Ectodermal cell (in vitro differentiated cells): ENCODE results near the gene ROCK1.

Experiments used
- H3K27ac ChIP-seq: 2 replicates; pipeline ENCODE4 v1.7.0; 2013; ENCODE audit warnings: mild to moderate bottlenecking, low read depth, low read length; ENCODE audit not compliant: insufficient read depth, poor library complexity, severe bottlenecking
- H3K27me3 ChIP-seq: 2 replicates; pipeline ENCODE4 v1.7.0; 2013; ENCODE audit warnings: mild to moderate bottlenecking, low read length; ENCODE audit not compliant: insufficient read depth, control insufficient read depth, poor library complexity, severe bottlenecking
- H3K36me3 ChIP-seq: one replicate; pipeline ENCODE4 v1.7.0; 2013; ENCODE audit warnings: low read length; ENCODE audit not compliant: control insufficient read depth, insufficient read depth
- H3K4me1 ChIP-seq: one replicate; pipeline ENCODE4 v1.7.0; 2013; ENCODE audit warnings: low read length; ENCODE audit not compliant: control insufficient read depth, insufficient read depth
- H3K4me3 ChIP-seq: 2 replicates; pipeline ENCODE4 v1.7.0; 2013; ENCODE audit warnings: low read depth, low read length, control low read depth; ENCODE audit not compliant: insufficient read depth
- H3K9me3 ChIP-seq: 2 replicates; pipeline ENCODE4 v1.7.0; 2013; ENCODE audit warnings: mild to moderate bottlenecking, low read length, moderate library complexity; ENCODE audit not compliant: control insufficient read depth
- WGBS, 2 experiments: methylation state at CpG; one replicate each; pipeline ENCODE4 v1.1.7; 2013; ENCODE audit warnings: missing lambda C conversion rate in 2 of 2; 5-methylcytosine and 5-hydroxymethylcytosine counted together

Gene ROCK1

DNA sequence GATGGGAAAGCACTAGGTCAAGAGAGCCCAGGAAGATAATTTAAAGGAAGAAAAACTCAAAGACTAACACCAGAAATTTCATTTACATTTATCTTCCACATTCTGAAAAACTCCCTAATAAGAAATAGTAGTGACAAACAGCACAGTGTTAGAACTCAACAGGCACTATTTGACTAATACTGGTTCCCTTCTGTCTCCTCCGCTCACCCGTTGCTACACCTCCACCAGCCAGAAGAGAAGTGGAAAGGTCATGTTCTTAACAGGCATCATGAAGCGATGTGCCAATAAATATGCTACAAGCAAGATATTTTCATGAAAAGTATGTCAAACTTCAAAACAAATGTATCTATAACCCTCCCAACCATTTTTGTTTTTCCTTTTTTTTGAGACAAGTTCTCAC is 5.7 kb downstream of the ROCK1 start:
- Histone ChIP-seq H3K36me3 (no peaks in the 10 kb centered on the region), H3K27ac (no peak overlapping the region), H3K4me1 (peaks cover 6% of the 10 kb centered on the region), H3K4me3 (no peak overlapping the region), H3K27me3 (no peaks in the 10 kb centered on the region), H3K9me3 (no peaks in the 10 kb centered on the region)
- WGBS, 2 experiments = 85 to 93% methylated on average over 3 of the region's 3 CpGs

- Histone ChIP-seq H3K36me3 (no peaks in the 10 kb centered on the region), H3K4me3 (no peak overlapping the region), H3K27ac (no peak overlapping the region), H3K4me1 (no peaks in the 10 kb centered on the region), H3K27me3 (no peaks in the 10 kb centered on the region), H3K9me3 (no peaks in the 10 kb centered on the region)
- 83 to 98% methylated on average over 2 of the region's 2 CpGs for WGBS, 2 experiments
These were observed 10.4 kb downstream of the ROCK1 start for GRCh38 chr18:21101172-21101571.

GRCh38 chr18:21100678-21101077 is 10.9 kb downstream of the ROCK1 start:
- Histone ChIP-seq H3K4me3 (no peak overlapping the region), H3K36me3 (no peaks in the 10 kb centered on the region), H3K27me3 (no peaks in the 10 kb centered on the region), H3K27ac (no peak overlapping the region), H3K4me1 (no peaks in the 10 kb centered on the region), H3K9me3 (no peaks in the 10 kb centered on the region)
- 79 to 84% methylated on average over 2 of the region's 2 CpGs for WGBS, 2 experiments

- Histone ChIP-seq H3K27ac (no peak overlapping the region), H3K36me3 (no peaks in the 10 kb centered on the region), H3K9me3 (no peaks in the 10 kb centered on the region), H3K27me3 (no peaks in the 10 kb centered on the region), H3K4me3 (no peak overlapping the region), H3K4me1 (no peaks in the 10 kb centered on the region)
These were observed 11.5 kb downstream of the ROCK1 start for GRCh38 chr18:21100146-21100545.

DNA sequence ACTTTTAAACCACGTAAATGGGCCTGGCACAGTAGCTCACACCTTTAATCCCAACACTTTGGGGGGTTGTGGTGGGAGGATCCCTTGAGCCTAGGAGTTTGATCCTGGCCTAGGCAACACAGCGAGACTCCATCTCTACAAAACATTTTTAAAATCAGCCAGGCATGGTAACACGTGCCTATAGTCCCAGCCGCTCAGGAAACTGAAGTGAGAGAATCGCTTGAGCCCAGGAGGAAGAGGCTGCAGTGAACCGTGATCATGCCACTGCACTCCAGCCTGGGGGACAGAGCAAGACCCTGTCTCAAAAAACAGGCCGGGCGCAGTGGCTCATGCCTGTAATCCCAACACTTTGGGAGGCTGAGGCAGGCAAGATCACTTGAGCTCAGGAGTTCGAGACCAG is 12.2 kb downstream of the ROCK1 start:
- 88 to 91% methylated on average over 9 of the region's 9 CpGs for WGBS, 2 experiments
- no peaks in the 10 kb centered on the region for H3K9me3 ChIP-seq
- H3K27me3 ChIP-seq = no peaks in the 10 kb centered on the region
- H3K36me3 ChIP-seq = no peaks in the 10 kb centered on the region
- no peak overlapping the region for H3K27ac ChIP-seq
- H3K4me3 ChIP-seq = no peak overlapping the region
- H3K4me1 ChIP-seq = no peaks in the 10 kb centered on the region

DNA sequence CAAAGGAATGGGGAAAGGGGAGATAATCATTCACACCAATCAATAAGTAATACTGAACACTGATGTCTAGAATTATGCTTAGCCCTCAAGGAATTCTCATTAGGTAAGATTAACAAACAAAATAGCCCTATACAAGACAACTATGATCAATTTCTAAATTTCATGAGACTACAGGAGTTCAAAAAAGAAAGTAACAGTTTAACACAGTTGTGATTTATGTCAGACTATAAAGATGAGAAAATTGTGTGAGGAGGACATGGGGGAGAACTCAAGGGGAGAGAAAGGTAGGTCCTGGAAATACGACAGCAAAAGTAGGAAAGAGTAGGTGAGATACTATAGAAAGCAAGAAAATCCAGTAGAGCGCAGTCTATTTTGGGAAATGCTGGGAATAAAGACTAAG is 14.9 kb downstream of the ROCK1 start:
- H3K4me1 ChIP-seq = no peaks in the 10 kb centered on the region
- H3K9me3 ChIP-seq = no peaks in the 10 kb centered on the region
- H3K36me3 ChIP-seq = no peaks in the 10 kb centered on the region
- H3K27ac ChIP-seq = no peak overlapping the region
- H3K4me3 ChIP-seq = no peak overlapping the region
- WGBS, 2 experiments = 93 to 98% methylated on average over 2 of the region's 2 CpGs
- H3K27me3 ChIP-seq = no peaks in the 10 kb centered on the region

DNA sequence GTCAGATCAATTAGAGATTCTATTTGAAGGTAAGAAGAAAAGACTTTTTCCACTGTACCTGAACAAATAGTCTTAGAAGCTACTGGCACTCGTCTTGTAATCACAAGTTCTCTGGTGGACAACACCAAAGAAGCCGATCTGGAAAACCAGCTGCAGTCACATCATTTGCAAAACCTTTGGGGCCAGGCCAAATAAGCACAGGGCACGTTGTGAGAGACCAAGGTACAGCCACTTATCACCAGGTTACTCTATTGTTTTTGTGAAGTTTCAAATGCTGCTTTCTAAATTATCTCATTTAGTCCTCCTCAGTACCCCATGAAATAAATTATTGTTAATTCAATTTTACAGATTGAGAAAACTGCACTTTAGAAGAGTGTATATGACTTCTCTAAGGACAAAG is 18.5 kb downstream of the ROCK1 start:
- WGBS, 2 experiments = 94 to 97% methylated on average over 3 of the region's 3 CpGs
- Histone ChIP-seq H3K9me3 (no peaks in the 10 kb centered on the region), H3K36me3 (no peaks in the 10 kb centered on the region), H3K27ac (no peak overlapping the region), H3K27me3 (no peaks in the 10 kb centered on the region), H3K4me1 (no peaks in the 10 kb centered on the region), H3K4me3 (no peak overlapping the region)

DNA sequence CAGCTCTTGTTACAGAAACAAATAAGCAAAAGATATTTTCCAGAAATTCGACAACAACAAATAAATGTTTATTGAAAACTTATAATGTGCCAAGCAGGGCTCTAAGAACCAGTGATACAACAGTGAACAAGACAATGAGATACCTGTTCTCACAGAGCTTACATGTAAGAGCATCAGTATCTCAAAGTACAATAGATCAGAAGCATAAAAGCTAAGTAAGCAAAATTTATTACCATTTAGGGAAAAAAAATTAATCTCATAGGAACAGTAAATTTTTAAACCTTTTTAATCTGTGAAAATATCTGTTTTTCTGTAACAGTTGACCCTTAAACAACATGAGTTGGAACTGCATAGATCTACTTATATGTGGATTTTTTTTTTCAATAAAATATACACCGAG is 20.9 kb downstream of the ROCK1 start:
- Histone ChIP-seq H3K9me3 (no peaks in the 10 kb centered on the region), H3K4me3 (no peak overlapping the region), H3K27me3 (no peaks in the 10 kb centered on the region), H3K36me3 (no peaks in the 10 kb centered on the region), H3K4me1 (no peaks in the 10 kb centered on the region), H3K27ac (no peak overlapping the region)
- 100% methylated on average over 2 of the region's 2 CpGs for WGBS, 2 experiments

DNA sequence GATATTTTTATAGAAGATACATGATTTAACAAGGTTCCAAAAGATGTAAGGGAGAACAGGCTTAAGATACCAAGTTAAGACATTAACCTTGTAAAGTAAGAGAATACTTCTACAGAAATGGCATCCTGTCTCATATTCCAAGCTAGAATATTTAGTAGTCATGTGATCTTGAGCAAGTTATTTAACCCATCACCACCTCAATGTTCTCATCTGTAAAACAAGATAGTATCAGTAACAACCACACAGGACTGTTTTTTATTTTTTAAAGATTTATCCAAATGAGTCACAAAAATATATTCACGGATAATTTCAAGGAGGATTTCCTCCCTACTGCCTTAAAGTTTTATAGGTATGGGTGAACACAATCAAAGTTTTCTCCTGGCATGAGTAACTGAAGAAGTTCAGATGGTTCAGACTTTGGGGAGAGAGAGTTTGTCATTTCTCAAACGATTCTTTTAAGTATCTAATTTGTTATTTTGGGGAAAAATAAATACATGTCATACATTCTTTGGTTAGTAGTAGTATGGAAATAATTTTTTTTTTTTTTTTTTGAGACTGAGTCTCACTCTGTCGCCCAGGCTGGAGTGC is 25.9 kb downstream of the ROCK1 start:
- Histone ChIP-seq H3K27me3 (no peaks in the 10 kb centered on the region), H3K4me1 (no peaks in the 10 kb centered on the region), H3K4me3 (no peak overlapping the region), H3K36me3 (no peaks in the 10 kb centered on the region), H3K27ac (no peak overlapping the region), H3K9me3 (no peaks in the 10 kb centered on the region)
- WGBS, 2 experiments = 100% methylated on average over 3 of the region's 3 CpGs; no CpG with 5 or more reads in 1 of the 2 experiments

GRCh38 chr18:21084511-21085078 is 27.0 kb downstream of the ROCK1 start:
- no peak overlapping the region for H3K4me3 ChIP-seq
- H3K9me3 ChIP-seq = no peaks in the 10 kb centered on the region
- no peak overlapping the region for H3K27ac ChIP-seq
- no peaks in the 10 kb centered on the region for H3K27me3 ChIP-seq
- no peaks in the 10 kb centered on the region for H3K4me1 ChIP-seq
- WGBS, 2 experiments = 95 to 96% methylated on average over 2 to 3 of the region's 3 CpGs
- H3K36me3 ChIP-seq = no peaks in the 10 kb centered on the region

- Histone ChIP-seq H3K4me3 (no peak overlapping the region), H3K9me3 (no peaks in the 10 kb centered on the region), H3K27me3 (no peaks in the 10 kb centered on the region), H3K36me3 (no peaks in the 10 kb centered on the region), H3K27ac (no peak overlapping the region), H3K4me1 (no peaks in the 10 kb centered on the region)
These were observed 28.6 kb downstream of the ROCK1 start for GRCh38 chr18:21083017-21083416.
